ENCODE results near the gene SWAP70. TPM values are rescaled to one million over a fixed set of nuclear protein-coding genes. Genes with fewer than 3 reads are reported as not detected.

SWAP70 gene
- total RNA-seq, 1 experiment from 2014 or later = 13.0 TPM

GRCh38 chr11:9722893-9723292 lies 59.0 kb downstream of the SWAP70 start:
- no peak for DNase-seq (ENCODE audit: unreplicated experiment)
- H3K36me3 Mint-ChIP-seq (ENCODE audit: insufficient read depth, unreplicated experiment) = peaks cover 15% of the 10 kb centered on the region
- peaks cover 15% of the 10 kb centered on the region for H3K4me1 Mint-ChIP-seq (ENCODE audit: insufficient read depth, unreplicated experiment)
- CTCF ChIA-PET = interaction anchor here (0.7 to 1.2 kb wide), 2 partner anchors 14 to 21 kb away, joined by 3 read pairs; no protein-coding TSS in a partner anchor
- H3K27me3 Mint-ChIP-seq (ENCODE audit: insufficient read depth, unreplicated experiment) = no peaks in the 10 kb centered on the region
- H3K27ac Mint-ChIP-seq (ENCODE audit: low read depth, unreplicated experiment) = no peak overlapping the region
- H3K4me3 Mint-ChIP-seq (ENCODE audit: unreplicated experiment) = no peak overlapping the region
- H3K9me3 Mint-ChIP-seq (ENCODE audit: unreplicated experiment) = no peaks in the 10 kb centered on the region
- BruUV-seq (replicated peaks) = no TSS peak
- POLR2A ChIA-PET = no interaction called here
- intact Hi-C loops (cut with micrococcal nuclease) = no loop called here
- TF ChIP-seq CTCF (IDR thresholded peaks at IDR 0.05; ENCODE audit: unreplicated experiment) = no peak

GRCh38 chr11:9726321-9727022 lies 62.6 kb downstream of the SWAP70 start:
- no peaks in the 10 kb centered on the region for H3K27me3 Mint-ChIP-seq (ENCODE audit: insufficient read depth, unreplicated experiment)
- intact Hi-C loops (cut with micrococcal nuclease) = no loop called here
- ChIA-PET CTCF (interaction anchor here (0.5 to 1.1 kb wide), 4 partner anchors 21 to 582 kb away, joined by 3 to 4 read pairs (median 3); no protein-coding TSS in a partner anchor), POLR2A (interaction anchor here (0.6 to 2.6 kb wide), 9 partner anchors 8 to 266 kb away, joined by 3 to 11 read pairs (median 4); partner anchors contain the start of gene ZNF143)
- peak overlapping the region; percentile 48 for H3K27ac Mint-ChIP-seq (ENCODE audit: low read depth, unreplicated experiment)
- no peaks in the 10 kb centered on the region for H3K9me3 Mint-ChIP-seq (ENCODE audit: unreplicated experiment)
- H3K36me3 Mint-ChIP-seq (ENCODE audit: insufficient read depth, unreplicated experiment) = peaks cover 20% of the 10 kb centered on the region
- H3K4me3 Mint-ChIP-seq (ENCODE audit: unreplicated experiment) = no peak overlapping the region
- peaks cover 9% of the 10 kb centered on the region for H3K4me1 Mint-ChIP-seq (ENCODE audit: insufficient read depth, unreplicated experiment)
- DNase-seq (ENCODE audit: unreplicated experiment) = peak; percentile 62
- no peak for TF ChIP-seq CTCF (IDR thresholded peaks at IDR 0.05; ENCODE audit: unreplicated experiment)
- no TSS peak for BruUV-seq (replicated peaks)

DNA sequence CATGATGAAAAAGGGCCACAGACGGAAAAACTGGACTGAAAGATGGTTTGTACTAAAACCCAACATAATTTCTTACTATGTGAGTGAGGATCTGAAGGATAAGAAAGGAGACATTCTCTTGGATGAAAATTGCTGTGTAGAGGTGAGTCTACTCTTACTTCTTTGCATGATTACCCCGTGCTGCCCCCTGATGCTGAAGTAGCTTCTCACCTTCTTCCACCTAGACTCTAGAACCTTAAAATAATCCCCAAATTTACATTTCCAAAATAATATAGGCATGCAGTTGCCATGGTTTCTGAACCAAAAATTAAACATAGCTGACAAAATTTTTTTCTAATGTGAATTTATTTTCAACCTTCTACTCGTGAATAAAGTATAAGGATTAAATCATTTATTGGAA lies 64.2 kb downstream of the SWAP70 start:
- Mint-ChIP-seq H3K27me3 (ENCODE audit: insufficient read depth, unreplicated experiment) (no peaks in the 10 kb centered on the region), H3K27ac (ENCODE audit: low read depth, unreplicated experiment) (no peak overlapping the region), H3K36me3 (ENCODE audit: insufficient read depth, unreplicated experiment) (peaks cover 26% of the 10 kb centered on the region), H3K9me3 (ENCODE audit: unreplicated experiment) (no peaks in the 10 kb centered on the region), H3K4me3 (ENCODE audit: unreplicated experiment) (no peak overlapping the region), H3K4me1 (ENCODE audit: insufficient read depth, unreplicated experiment) (peaks cover 9% of the 10 kb centered on the region)
- no TSS peak for BruUV-seq (replicated peaks)
- intact Hi-C loops (cut with micrococcal nuclease) = no loop called here
- TF ChIP-seq CTCF (IDR thresholded peaks at IDR 0.05; ENCODE audit: unreplicated experiment) = no peak
- no peak for DNase-seq (ENCODE audit: unreplicated experiment)
- ChIA-PET POLR2A (interaction anchor here (0.6 to 0.7 kb wide), 2 partner anchors 68 to 596 kb away, joined by 3 read pairs; no protein-coding TSS in a partner anchor), CTCF (interaction anchor here (0.7 kb wide), 1 partner anchor 47 kb away, joined by 3 read pairs; no protein-coding TSS in a partner anchor)

GRCh38 chr11:9731256-9731655 lies 67.4 kb downstream of the SWAP70 start:
- CTCF ChIA-PET = interaction anchor here (2.4 kb wide), 1 partner anchor 17 kb away, joined by 8 read pairs; no protein-coding TSS in a partner anchor
- no peak overlapping the region for H3K4me3 Mint-ChIP-seq (ENCODE audit: unreplicated experiment)
- no peak for TF ChIP-seq CTCF (IDR thresholded peaks at IDR 0.05; ENCODE audit: unreplicated experiment)
- H3K27me3 Mint-ChIP-seq (ENCODE audit: insufficient read depth, unreplicated experiment) = no peaks in the 10 kb centered on the region
- no peak overlapping the region for H3K27ac Mint-ChIP-seq (ENCODE audit: low read depth, unreplicated experiment)
- no peak for DNase-seq (ENCODE audit: unreplicated experiment)
- BruUV-seq (replicated peaks) = no TSS peak
- peaks cover 7% of the 10 kb centered on the region for H3K4me1 Mint-ChIP-seq (ENCODE audit: insufficient read depth, unreplicated experiment)
- intact Hi-C loops (cut with micrococcal nuclease) = no loop called here
- H3K9me3 Mint-ChIP-seq (ENCODE audit: unreplicated experiment) = no peaks in the 10 kb centered on the region
- H3K36me3 Mint-ChIP-seq (ENCODE audit: insufficient read depth, unreplicated experiment) = peaks cover 30% of the 10 kb centered on the region
- POLR2A ChIA-PET = interaction anchor here (0.6 kb wide), 1 partner anchor 67 kb away, joined by 4 read pairs; no protein-coding TSS in a partner anchor
